MG63 (cell line): ENCODE results near the gene NIM1K. TPM values are rescaled to one million over a fixed set of nuclear protein-coding genes. Genes with fewer than 3 reads are reported as not detected.
"Not testable (repeated sequence)": the region's sequence is repeated elsewhere in the genome, so short reads cannot be mapped to it uniquely, and the experiment has no call there.

ENCODE experiments used
- DNase-seq: peaks from one replicate; pipeline ENCODE4 v3.0.0-alpha.2; 2020
- H3K27me3 ChIP-seq: fragments of 250-450 bp; sonication (Bioruptor Pico); 2 replicates; pipeline ENCODE4 v1.5.1; 2020; ENCODE audit warnings: mild to moderate bottlenecking, moderate library complexity
- H3K36me3 ChIP-seq: fragments of 250-450 bp; sonication (Bioruptor Pico); 2 replicates; pipeline ENCODE4 v1.5.1; 2020; ENCODE audit warnings: mild to moderate bottlenecking, moderate library complexity
- H3K4me3 ChIP-seq: fragments of 250-450 bp; sonication (Bioruptor Pico); 2 replicates; pipeline ENCODE4 v1.5.1; 2020; ENCODE audit warnings: mild to moderate bottlenecking, moderate library complexity
- H3K9me3 ChIP-seq: fragments of 250-450 bp; sonication (Bioruptor Pico); 2 replicates; pipeline ENCODE4 v1.5.1; 2020; ENCODE audit warnings: mild to moderate bottlenecking, moderate library complexity
- total RNA-seq: library from RNA; depleted of rRNA; stranded (reverse); fragments of >200 nt; shearing (Covaris generic); gene quantifications from 2 replicates; pipeline ENCODE4 v1.2.3, GENCODE V29; 2014; ENCODE audit warnings: low replicate concordance

NIM1K gene
- total RNA-seq, 1 experiment from 2014 or later, result not detected

- Histone ChIP-seq H3K4me3 (no peak overlapping the region), H3K27me3 (no peaks in the 10 kb centered on the region), H3K9me3 (no peaks in the 10 kb centered on the region), H3K36me3 (peaks cover 17% of the 10 kb centered on the region)
- no peak for DNase-seq
Observed at GRCh38 chr5:43286623-43287022, 94.6 kb downstream of the NIM1K start.

- Histone ChIP-seq H3K27me3 (no peaks in the 10 kb centered on the region), H3K4me3 (no peak overlapping the region), H3K9me3 (no peaks in the 10 kb centered on the region), H3K36me3 (peaks cover 22% of the 10 kb centered on the region)
- no peak for DNase-seq
Observed at GRCh38 chr5:43287493-43287892, 95.5 kb downstream of the NIM1K start.

GRCh38 chr5:43288269-43288831, 96.3 kb downstream of the NIM1K start:
- no peaks in the 10 kb centered on the region for H3K27me3 ChIP-seq
- H3K9me3 ChIP-seq, result no peaks in the 10 kb centered on the region
- no peak for DNase-seq
- no peak overlapping the region for H3K4me3 ChIP-seq
- H3K36me3 ChIP-seq, result peaks cover 27% of the 10 kb centered on the region

- no peak overlapping the region for H3K4me3 ChIP-seq
- no peaks in the 10 kb centered on the region for H3K9me3 ChIP-seq
- H3K36me3 ChIP-seq, result peaks cover 46% of the 10 kb centered on the region
- no peaks in the 10 kb centered on the region for H3K27me3 ChIP-seq
- DNase-seq, result no peak
Observed at GRCh38 chr5:43290726-43291125, 98.7 kb downstream of the NIM1K start.

GRCh38 chr5:43294226-43294625, 102.2 kb downstream of the NIM1K start:
- Histone ChIP-seq H3K36me3 (peaks cover 61% of the 10 kb centered on the region), H3K9me3 (no peaks in the 10 kb centered on the region), H3K27me3 (no peaks in the 10 kb centered on the region), H3K4me3 (no peak overlapping the region)
- DNase-seq, result no peak

GRCh38 chr5:43295202-43295601, 103.2 kb downstream of the NIM1K start:
- no peak overlapping the region for H3K4me3 ChIP-seq
- no peak for DNase-seq
- H3K36me3 ChIP-seq, result peaks cover 58% of the 10 kb centered on the region

GRCh38 chr5:43296835-43297234, 104.8 kb downstream of the NIM1K start:
- Histone ChIP-seq H3K36me3 (peaks cover 50% of the 10 kb centered on the region), H3K27me3 (no peaks in the 10 kb centered on the region), H3K9me3 (no peaks in the 10 kb centered on the region), H3K4me3 (no peak overlapping the region)
- DNase-seq, result no peak

More at GRCh38 chr5:43295202-43295601, 103.2 kb downstream of the NIM1K start:
- Histone ChIP-seq H3K9me3 (no peaks in the 10 kb centered on the region), H3K27me3 (no peaks in the 10 kb centered on the region)

- no peak for DNase-seq
- no peaks in the 10 kb centered on the region for H3K27me3 ChIP-seq
- H3K4me3 ChIP-seq, result no peak overlapping the region
- H3K36me3 ChIP-seq, result peaks cover 47% of the 10 kb centered on the region
- no peaks in the 10 kb centered on the region for H3K9me3 ChIP-seq
Observed at GRCh38 chr5:43298443-43298842, 106.4 kb downstream of the NIM1K start.

- DNase-seq, result no peak
- H3K36me3 ChIP-seq, result peaks cover 34% of the 10 kb centered on the region
- no peaks in the 10 kb centered on the region for H3K27me3 ChIP-seq
- no peaks in the 10 kb centered on the region for H3K9me3 ChIP-seq
- no peak overlapping the region for H3K4me3 ChIP-seq
Observed at GRCh38 chr5:43300112-43300511, 108.1 kb downstream of the NIM1K start.

- H3K9me3 ChIP-seq, result no peaks in the 10 kb centered on the region
- H3K27me3 ChIP-seq, result no peaks in the 10 kb centered on the region
- DNase-seq, result no peak
Observed at GRCh38 chr5:43301653-43302091, 109.6 kb downstream of the NIM1K start.

GRCh38 chr5:43302481-43302880, 110.5 kb downstream of the NIM1K start:
- DNase-seq, result no peak
- H3K9me3 ChIP-seq, result no peaks in the 10 kb centered on the region
- no peak overlapping the region for H3K4me3 ChIP-seq
- H3K36me3 ChIP-seq, result peaks cover 17% of the 10 kb centered on the region
- H3K27me3 ChIP-seq, result no peaks in the 10 kb centered on the region

More at GRCh38 chr5:43301653-43302091, 109.6 kb downstream of the NIM1K start:
- peaks cover 25% of the 10 kb centered on the region for H3K36me3 ChIP-seq
- H3K4me3 ChIP-seq, result no peak overlapping the region

- Histone ChIP-seq H3K36me3 (peaks cover 12% of the 10 kb centered on the region), H3K27me3 (no peaks in the 10 kb centered on the region), H3K9me3 (no peaks in the 10 kb centered on the region), H3K4me3 (no peak overlapping the region)
- DNase-seq, result no peak
Observed at GRCh38 chr5:43303242-43303641, 111.2 kb downstream of the NIM1K start.

GRCh38 chr5:43304525-43304924, 112.5 kb downstream of the NIM1K start:
- DNase-seq, result no peak
- no peaks in the 10 kb centered on the region for H3K9me3 ChIP-seq

GRCh38 chr5:43305948-43306565, 114.0 kb downstream of the NIM1K start:
- H3K27me3 ChIP-seq, result no peaks in the 10 kb centered on the region
- no peaks in the 10 kb centered on the region for H3K9me3 ChIP-seq
- H3K36me3 ChIP-seq, result peaks cover 6% of the 10 kb centered on the region
- H3K4me3 ChIP-seq, result no peak overlapping the region
- no peak for DNase-seq

More at GRCh38 chr5:43304525-43304924, 112.5 kb downstream of the NIM1K start:
- H3K27me3 ChIP-seq, result no peaks in the 10 kb centered on the region
- H3K4me3 ChIP-seq, result no peak overlapping the region
- H3K36me3 ChIP-seq, result peaks cover 6% of the 10 kb centered on the region

- DNase-seq, H3K27me3 ChIP-seq, H3K36me3 ChIP-seq, H3K4me3 ChIP-seq, H3K9me3 ChIP-seq: not testable (repeated sequence)
Observed at GRCh38 chr5:43306954-43307353, 114.9 kb downstream of the NIM1K start.

- no peak for DNase-seq
- Histone ChIP-seq H3K27me3 (no peaks in the 10 kb centered on the region), H3K9me3 (no peaks in the 10 kb centered on the region), H3K4me3 (no peak overlapping the region), H3K36me3 (no peaks in the 10 kb centered on the region; the same call in 1 of the 2 replicates)
Observed at GRCh38 chr5:43309122-43309521, 117.1 kb downstream of the NIM1K start.

GRCh38 chr5:43309637-43310036, 117.6 kb downstream of the NIM1K start:
- H3K27me3 ChIP-seq, result no peaks in the 10 kb centered on the region
- no peak overlapping the region for H3K4me3 ChIP-seq
- no peaks in the 10 kb centered on the region; the same call in 1 of the 2 replicates for H3K36me3 ChIP-seq
- H3K9me3 ChIP-seq, result no peaks in the 10 kb centered on the region
- DNase-seq, result no peak

- H3K4me3 ChIP-seq, result peak overlapping the region; percentile 79
- no peaks in the 10 kb centered on the region for H3K27me3 ChIP-seq
- no peaks in the 10 kb centered on the region for H3K9me3 ChIP-seq
- no peak for DNase-seq
- H3K36me3 ChIP-seq, result no peaks in the 10 kb centered on the region; the same call in 1 of the 2 replicates
Observed at GRCh38 chr5:43312076-43312661, 120.1 kb downstream of the NIM1K start.
